DMS153 (cell line): ENCODE measurements around the gene YWHAB.

Source experiments
- DNase-seq: peaks from one replicate; lab custom pipeline; 2025; lab: John Stamatoyannopoulos, UW

The YWHAB gene

DNA sequence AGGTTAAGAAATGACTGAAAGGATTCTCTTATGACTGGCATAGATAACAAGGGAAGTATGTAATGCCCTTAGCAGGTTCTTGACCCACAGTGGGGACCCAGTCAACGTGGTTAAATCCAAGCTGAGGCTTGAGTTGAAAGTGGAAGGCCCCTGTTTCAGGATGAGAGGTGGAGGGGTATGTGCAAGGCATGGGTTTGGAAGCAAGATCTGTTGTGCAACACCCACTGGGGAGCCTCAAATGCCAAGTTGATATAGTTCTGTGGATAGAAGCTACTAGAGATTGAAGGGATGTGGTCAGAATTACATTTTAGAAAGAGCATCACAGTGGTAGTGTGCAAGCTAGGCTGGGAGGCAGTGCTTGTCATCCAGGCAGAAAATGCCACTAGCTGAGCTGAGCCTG is 29.4 kb downstream of the YWHAB start:
- no peak for DNase-seq

DNA sequence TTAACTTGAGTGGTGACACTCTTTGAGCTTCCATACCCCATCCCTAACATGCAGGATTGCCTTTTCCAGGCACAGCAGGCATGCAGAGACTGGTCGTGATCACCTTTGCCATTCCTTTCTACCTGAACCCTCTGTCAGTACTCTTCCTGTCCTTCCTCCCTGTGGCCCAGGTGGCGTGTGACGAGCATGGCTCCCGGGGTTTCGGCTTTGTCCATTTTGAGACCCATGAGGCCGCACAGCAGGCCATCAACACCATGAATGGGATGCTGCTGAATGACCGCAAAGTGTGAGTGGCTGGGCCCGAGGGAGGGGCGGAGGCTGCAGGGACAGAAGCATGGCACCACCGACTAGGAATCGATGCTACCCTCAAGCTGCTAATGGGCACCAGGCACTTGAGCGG is 31.1 kb downstream of the YWHAB start:
- no peak for DNase-seq

- no peak for DNase-seq
Observed at GRCh38 chr20:44917399-44917798, 31.9 kb downstream of the YWHAB start.

DNA sequence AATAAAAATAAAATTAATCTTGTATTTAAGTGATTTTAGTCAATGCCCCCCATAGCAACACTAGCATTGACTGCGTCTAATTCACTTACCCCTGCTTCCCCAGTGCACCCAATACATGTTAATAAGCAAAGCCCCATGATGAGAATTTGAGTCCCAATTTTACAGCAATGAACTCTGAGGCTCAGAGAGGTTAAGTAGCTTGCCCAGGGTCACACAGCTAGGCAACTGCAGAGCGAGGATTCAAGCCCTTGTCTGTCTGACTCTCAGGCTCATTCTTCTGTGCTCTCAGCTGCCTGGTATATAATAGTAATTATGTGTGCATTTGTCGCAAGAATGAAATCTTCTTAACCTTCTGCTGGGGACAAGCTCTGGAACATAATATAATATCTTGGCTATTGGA is 32.8 kb downstream of the YWHAB start:
- DNase-seq = no peak

DNA sequence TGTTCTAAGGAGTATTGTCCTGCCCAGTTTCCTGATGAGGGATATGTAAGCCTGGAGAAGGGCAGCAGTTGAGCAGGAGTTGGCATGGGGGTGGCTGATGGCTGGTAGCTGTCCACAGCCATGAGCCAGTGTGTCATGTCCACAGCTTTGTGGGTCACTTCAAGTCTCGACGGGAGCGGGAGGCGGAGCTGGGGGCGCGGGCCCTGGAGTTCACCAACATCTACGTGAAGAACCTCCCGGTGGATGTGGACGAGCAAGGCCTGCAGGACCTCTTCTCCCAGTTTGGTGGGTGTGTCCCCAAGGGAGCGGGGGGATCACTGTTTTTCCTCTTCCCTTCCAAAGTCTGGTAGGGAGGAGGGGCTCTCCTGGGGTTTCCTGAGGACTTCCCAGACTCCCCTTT is 33.3 kb downstream of the YWHAB start:
- DNase-seq = no peak

DNA sequence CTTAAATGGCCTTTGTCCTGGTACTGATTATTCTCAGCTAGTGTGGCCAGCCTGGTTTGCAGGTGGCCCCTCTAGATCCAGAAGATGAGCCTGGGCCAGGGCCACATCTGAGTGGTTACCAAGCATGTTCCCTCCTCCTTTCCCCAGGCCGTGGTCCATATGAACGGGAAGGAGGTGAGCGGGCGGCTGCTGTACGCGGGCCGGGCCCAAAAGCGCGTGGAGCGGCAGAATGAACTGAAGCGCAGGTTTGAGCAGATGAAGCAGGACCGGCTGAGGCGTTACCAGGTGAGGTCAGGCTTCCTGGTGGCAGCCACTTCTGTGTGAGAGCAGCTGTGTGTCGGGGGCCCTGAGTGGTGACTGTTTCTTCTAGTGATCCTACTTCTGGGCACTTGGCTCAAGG is 35.9 kb downstream of the YWHAB start:
- no peak for DNase-seq

DNA sequence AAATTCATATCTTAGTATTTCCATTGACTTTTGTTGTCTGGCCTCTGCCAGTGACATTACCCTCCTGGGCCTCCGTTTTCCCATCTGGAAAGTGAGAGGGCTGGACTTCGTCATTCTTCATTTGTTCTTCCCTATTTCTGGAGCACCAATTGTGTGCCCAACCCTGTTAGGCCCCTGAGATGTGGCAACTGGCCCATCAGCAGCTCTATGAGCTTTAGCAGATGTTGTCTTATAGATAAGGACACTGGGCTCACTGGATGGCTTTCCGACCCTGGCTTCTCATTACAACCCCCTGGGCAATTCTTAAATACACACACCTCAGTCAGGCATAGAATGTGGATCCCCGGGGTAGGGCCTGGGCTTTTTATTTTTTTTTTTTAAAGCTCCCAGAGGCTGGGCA is 39.0 kb downstream of the YWHAB start:
- DNase-seq = no peak

- DNase-seq = no peak
Observed at GRCh38 chr20:44928595-44928994, 43.1 kb downstream of the YWHAB start.

GRCh38 chr20:44930517-44931168 is 45.1 kb downstream of the YWHAB start:
- DNase-seq = no peak

DNA sequence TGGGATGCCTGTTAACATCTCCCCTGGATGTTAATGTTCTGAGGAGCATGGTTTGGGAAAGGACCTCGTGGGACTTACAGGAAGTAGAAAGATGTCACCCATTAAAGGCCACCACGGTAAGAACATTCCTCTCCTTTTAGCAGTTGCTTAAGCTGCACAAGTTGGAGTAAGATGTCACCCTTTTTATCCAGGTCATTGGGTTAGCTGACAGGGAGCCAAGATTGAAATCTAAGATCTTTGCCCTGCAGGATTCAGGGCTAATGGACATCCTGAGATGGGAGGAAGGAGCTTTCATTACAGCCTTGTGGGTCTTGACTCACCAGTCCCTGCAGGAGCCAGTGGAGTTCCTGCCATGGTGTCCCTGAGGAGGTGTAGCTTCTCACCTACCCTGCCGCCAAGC is 46.4 kb downstream of the YWHAB start:
- no peak for DNase-seq

GRCh38 chr20:44932916-44933315 is 47.4 kb downstream of the YWHAB start:
- no peak for DNase-seq

GRCh38 chr20:44936510-44936909 is 51.0 kb downstream of the YWHAB start:
- DNase-seq = no peak

DNA sequence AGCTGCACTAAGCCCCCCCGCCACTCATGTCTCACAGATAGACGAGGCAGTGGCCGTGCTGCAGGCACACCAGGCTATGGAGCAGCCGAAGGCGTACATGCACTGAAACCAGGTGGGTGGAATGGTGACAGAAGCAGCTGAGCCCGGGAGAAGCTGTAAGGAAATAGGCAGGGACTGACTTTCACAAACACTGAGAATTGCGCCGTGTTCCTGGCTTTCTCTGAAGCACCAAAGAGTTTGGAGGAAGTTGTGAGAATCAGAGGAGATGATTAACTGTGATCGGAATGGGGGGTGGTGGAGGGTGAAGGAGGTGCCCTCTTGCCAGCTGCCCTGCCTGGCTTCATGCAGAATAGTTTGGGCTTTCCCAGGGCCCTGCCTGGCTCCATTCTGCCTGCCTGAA is 53.1 kb downstream of the YWHAB start:
- DNase-seq = no peak

- no peak for DNase-seq
Observed at GRCh38 chr20:44941120-44941691, 55.7 kb downstream of the YWHAB start.

- no peak for DNase-seq
Observed at GRCh38 chr20:44942264-44942973, 56.9 kb downstream of the YWHAB start.

- DNase-seq = no peak
Observed at GRCh38 chr20:44943828-44944227, 58.3 kb downstream of the YWHAB start.

GRCh38 chr20:44945261-44945660 is 59.8 kb downstream of the YWHAB start:
- no peak for DNase-seq

GRCh38 chr20:44946271-44946852 is 60.9 kb downstream of the YWHAB start:
- DNase-seq = no peak

- no peak for DNase-seq
Observed at GRCh38 chr20:44948107-44948506, 62.6 kb downstream of the YWHAB start.

- no peak for DNase-seq
Observed at GRCh38 chr20:44948513-44948912, 63.0 kb downstream of the YWHAB start.

- DNase-seq = no peak
Observed at GRCh38 chr20:44950368-44950767, 64.9 kb downstream of the YWHAB start.

DNA sequence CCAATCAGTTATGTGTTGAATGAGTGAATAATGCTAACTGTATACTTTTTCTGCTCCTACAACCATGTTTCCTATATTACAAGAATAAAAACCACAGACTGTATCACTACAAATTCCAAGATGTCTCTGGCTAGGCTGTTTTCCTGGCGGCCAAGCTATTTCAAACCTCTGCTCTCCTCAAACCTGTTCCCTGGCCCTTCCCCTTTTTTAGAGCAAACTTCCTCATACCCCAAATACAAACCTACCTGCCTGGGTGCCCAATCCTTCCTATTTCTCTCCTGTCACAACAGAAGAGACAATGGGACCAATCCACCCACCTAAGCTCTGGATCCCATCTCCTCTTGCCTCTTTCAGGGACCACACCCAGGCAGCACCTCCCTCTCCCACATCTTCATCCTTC is 67.2 kb downstream of the YWHAB start:
- no peak for DNase-seq

DNA sequence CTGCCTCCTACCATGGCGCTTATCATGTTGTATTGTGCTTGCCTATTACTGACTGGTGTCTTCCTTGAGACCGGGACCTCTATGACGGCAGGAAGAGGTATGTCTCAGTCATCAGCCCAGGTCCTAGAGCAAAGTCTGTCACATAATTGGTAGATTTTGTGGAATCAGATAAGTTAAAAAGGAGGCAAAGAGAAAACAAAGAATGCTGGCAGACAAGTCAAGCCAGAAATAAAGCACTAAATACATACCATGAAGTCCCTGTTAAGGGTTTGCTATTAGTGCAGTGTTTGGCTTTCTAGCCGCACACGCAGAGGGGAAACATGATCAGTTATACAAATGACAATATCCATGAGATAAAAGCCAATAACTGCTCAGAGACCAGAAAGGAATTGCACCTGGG is 68.7 kb downstream of the YWHAB start:
- DNase-seq = no peak
